ENCODE measurements around the gene MUC6. TPM values are rescaled to one million over a fixed set of nuclear protein-coding genes. Genes with fewer than 3 reads are reported as not detected.
A peak's percentile ranks its signal among the peaks of the same experiment; 100 is the strongest.

MUC6 gene
- total RNA-seq: not detected
- long read RNA-seq: 0 reads

GRCh38 chr11:1036303-1036923 is at the start of gene MUC6:
MUC6 (minus strand) TSS chr11:1036718; CDS start chr11:1036655, 63 bp downstream.
- intact Hi-C loops (cut with DNase I): no loop called here
- no peak for DNase-seq (ENCODE audit: missing footprints)
- no peak for ATAC-seq

GRCh38 chr11:1085440-1086170 is 49.1 kb upstream of the MUC6 start:
- intact Hi-C loops (cut with DNase I): no loop called here
- no peak for ATAC-seq
- peak; percentile 51 for DNase-seq (ENCODE audit: missing footprints)

GRCh38 chr11:1084561-1085439 is 48.3 kb upstream of the MUC6 start:
- ATAC-seq (no peak), DNase-seq (ENCODE audit: missing footprints) (peak; percentile 57)
- intact Hi-C loops (cut with DNase I): no loop called here

- ATAC-seq (no peak), DNase-seq (ENCODE audit: missing footprints) (no peak)
- intact Hi-C loops (cut with DNase I): no loop called here
These were observed 47.4 kb upstream of the MUC6 start for GRCh38 chr11:1083621-1084551.

GRCh38 chr11:1082728-1083620 is 46.5 kb upstream of the MUC6 start:
- ATAC-seq: no peak
- peak; percentile 64 for DNase-seq (ENCODE audit: missing footprints)
- intact Hi-C loops (cut with DNase I): no loop called here

- intact Hi-C loops (cut with DNase I): no loop called here
- ATAC-seq (no peak), DNase-seq (ENCODE audit: missing footprints) (no peak)
These were observed 45.8 kb upstream of the MUC6 start for GRCh38 chr11:1082346-1082727.

- intact Hi-C loops (cut with DNase I): no loop called here
- ATAC-seq: no peak
- no peak for DNase-seq (ENCODE audit: missing footprints)
These were observed 45.2 kb upstream of the MUC6 start for GRCh38 chr11:1081601-1082311.

GRCh38 chr11:1078191-1078601 is 41.7 kb upstream of the MUC6 start:
- no peak for ATAC-seq
- DNase-seq (ENCODE audit: missing footprints): no peak
- intact Hi-C loops (cut with DNase I): no loop called here

- no peak for ATAC-seq
- intact Hi-C loops (cut with DNase I): no loop called here
- no peak for DNase-seq (ENCODE audit: missing footprints)
These were observed 41.0 kb upstream of the MUC6 start for GRCh38 chr11:1077417-1078119.

GRCh38 chr11:1077033-1077416 is 40.5 kb upstream of the MUC6 start:
- no peak for DNase-seq (ENCODE audit: missing footprints)
- intact Hi-C loops (cut with DNase I): no loop called here
- no peak for ATAC-seq

GRCh38 chr11:1076061-1076665 is 39.6 kb upstream of the MUC6 start:
- intact Hi-C loops (cut with DNase I): no loop called here
- no peak for DNase-seq (ENCODE audit: missing footprints)
- no peak for ATAC-seq

GRCh38 chr11:1075341-1075911 is 38.9 kb upstream of the MUC6 start:
- ATAC-seq (no peak), DNase-seq (ENCODE audit: missing footprints) (no peak)
- intact Hi-C loops (cut with DNase I): no loop called here

- ATAC-seq: no peak
- intact Hi-C loops (cut with DNase I): no loop called here
These were observed 38.0 kb upstream of the MUC6 start, which contains the start of gene MUC2 for GRCh38 chr11:1074244-1075221. MUC2 (plus strand) TSS chr11:1074874.

GRCh38 chr11:1073851-1074243 is 37.3 kb upstream of the MUC6 start:
- DNase-seq (ENCODE audit: missing footprints) (no peak), ATAC-seq (no peak)
- intact Hi-C loops (cut with DNase I): no loop called here

More at GRCh38 chr11:1074244-1075221, 38.0 kb upstream of the MUC6 start, which contains the start of gene MUC2:
- peak; percentile 63 for DNase-seq (ENCODE audit: missing footprints)
